CMK (cell line): ENCODE results near the gene ZBTB49.

Experiments used
- DNase-seq: peaks from one replicate; pipeline ENCODE4 v3.0.0-alpha.2; 2010; ENCODE audit warnings: low read depth

The ZBTB49 gene

DNA sequence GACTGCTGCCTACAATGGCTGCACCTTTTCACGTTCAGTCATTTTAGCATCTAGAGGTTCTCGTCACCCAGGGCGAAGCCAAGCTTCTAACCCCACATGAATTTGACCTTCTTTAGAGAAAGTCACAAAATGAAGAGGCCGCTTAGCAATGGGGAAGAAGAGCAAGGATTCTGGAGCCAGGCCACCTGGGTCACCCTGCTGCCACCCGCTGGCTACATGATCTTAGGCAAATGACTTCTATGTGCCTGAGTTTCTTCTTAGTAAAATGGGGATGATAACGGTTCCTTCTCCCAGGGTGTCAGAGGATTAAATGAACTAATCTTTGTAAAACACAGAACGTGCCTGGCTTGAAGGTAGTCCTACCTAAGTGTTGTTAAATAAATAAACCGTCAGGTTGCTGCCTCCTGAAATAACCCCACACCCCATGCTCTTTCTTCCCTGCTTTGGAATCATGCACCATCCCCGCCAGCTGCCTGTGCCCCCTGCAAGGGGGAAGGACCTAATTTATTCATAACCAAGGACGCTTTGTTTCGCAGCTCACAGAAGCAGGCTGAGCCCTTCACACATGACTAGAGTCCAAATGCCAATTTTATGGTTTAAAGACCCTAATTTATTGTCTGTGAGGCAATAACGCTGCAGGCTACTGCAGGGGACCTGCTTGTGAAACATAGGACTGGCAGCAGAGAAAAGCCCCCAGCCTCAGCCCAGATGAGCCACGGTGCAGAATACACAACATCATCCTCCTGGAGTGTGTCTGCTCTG, 68.2 kb downstream of the ZBTB49 start:
- DNase-seq, result no peak

- DNase-seq, result no peak
Measured at GRCh38 chr4:4361883-4362282, 71.8 kb downstream of the ZBTB49 start.

- DNase-seq, result no peak
Measured at GRCh38 chr4:4362991-4363697, 73.1 kb downstream of the ZBTB49 start.

DNA sequence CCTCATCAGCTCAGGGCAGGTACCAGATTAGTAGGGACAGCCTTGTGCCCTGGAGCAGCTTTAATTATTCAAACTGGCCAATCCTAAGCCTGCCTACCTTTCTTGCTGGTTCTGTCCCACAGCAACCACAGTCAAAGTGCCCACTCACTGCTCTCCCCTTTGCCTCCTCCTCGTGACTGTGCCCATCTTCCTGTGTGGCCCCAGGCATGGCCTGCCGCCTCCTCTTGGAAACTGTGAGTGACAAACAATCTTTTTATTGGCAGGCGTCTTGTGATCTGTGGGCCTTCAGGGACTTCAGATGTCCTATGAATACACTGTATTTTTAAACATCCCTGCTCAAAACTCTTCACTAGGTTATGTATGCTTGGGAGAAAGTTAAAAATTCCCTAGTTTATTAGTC, 74.0 kb downstream of the ZBTB49 start:
- DNase-seq, result no peak

DNA sequence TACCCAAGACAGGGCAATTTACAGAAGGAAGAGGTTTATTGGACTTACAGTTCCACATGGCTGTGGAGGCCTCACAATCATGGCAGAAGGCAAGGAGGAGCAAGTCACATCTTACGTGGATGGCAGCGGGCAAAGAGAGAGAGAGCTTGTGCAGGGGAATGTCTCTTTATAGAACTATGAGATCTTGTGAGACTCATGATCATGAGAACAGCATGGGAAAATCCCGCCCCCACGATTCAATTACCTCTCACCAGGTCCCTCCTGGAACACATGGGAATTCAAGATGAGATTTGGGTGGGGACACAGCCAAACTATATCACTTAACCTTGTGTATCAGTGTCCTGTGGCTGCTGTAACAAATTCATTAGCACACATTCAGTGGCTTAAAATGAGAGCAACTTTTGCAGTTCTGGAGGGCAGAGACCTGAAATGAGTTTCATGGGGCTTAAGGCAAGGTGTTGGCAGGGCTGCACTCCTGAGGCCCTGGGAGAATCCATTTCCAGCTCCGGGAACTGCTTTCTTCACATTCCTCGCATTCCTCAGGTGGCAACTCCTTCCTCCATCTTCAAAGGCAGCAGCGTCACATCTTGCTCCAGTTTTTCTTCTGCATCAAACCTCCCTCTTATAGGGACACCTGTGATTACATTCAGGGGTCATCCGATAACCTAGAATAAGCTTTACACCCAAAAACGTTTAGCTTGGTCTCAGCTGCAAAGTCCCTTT, 74.6 kb downstream of the ZBTB49 start:
- no peak for DNase-seq

DNA sequence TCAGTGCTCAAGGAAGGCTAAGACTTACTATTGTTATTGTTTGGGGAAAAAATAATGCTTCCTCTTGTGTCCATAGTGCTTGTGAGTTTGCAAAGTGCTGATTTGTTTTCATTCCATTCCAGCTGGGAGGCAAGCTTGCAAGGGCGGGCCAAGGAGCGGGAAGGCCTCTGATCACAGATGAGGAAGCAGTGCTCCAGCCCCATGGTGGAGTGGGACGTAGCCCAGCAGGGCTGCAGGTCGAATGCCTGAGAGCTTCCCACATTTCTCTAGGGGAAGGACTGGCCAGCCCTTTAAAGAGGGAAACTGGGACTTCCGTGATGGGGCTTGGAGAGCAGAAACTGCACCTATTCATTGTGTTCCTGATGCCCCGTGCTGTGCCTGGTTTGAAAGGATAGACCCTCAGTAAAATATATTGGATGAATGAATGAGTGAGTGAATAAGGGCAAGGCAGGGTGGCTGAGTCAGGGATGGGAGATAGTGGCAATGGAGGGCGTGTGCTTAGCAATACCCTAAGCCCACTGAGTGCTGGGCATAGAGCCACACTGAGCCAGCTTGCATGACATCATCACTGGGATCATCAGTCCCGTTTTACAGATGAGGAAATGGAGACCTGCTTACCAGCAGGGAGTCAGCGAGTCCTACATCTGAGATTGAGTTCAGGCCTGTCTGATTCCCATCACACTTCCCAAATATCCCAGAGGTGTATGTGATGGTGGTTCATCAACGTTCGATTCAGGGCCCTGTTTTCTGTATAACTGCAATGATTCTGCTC, 78.9 kb downstream of the ZBTB49 start:
- DNase-seq, result no peak
